ENCODE data around the gene C1QTNF1.
"Not testable (repeated sequence)": the region's sequence is repeated elsewhere in the genome, so short reads cannot be mapped to it uniquely, and the experiment has no call there.

The C1QTNF1 gene

GRCh38 chr17:79005063-79005861 is 18.7 kb upstream of the C1QTNF1 start:
- in situ Hi-C loops (cut with MboI; ENCODE audit: low sequenced_read_pairs), result no loop called here

- in situ Hi-C loops (cut with MboI; ENCODE audit: low sequenced_read_pairs), result no loop called here
These were observed 17.9 kb upstream of the C1QTNF1 start for GRCh38 chr17:79006046-79006445.

- in situ Hi-C loops (cut with MboI; ENCODE audit: low sequenced_read_pairs), result no loop called here
These were observed 17.0 kb upstream of the C1QTNF1 start for GRCh38 chr17:79006794-79007503.

DNA sequence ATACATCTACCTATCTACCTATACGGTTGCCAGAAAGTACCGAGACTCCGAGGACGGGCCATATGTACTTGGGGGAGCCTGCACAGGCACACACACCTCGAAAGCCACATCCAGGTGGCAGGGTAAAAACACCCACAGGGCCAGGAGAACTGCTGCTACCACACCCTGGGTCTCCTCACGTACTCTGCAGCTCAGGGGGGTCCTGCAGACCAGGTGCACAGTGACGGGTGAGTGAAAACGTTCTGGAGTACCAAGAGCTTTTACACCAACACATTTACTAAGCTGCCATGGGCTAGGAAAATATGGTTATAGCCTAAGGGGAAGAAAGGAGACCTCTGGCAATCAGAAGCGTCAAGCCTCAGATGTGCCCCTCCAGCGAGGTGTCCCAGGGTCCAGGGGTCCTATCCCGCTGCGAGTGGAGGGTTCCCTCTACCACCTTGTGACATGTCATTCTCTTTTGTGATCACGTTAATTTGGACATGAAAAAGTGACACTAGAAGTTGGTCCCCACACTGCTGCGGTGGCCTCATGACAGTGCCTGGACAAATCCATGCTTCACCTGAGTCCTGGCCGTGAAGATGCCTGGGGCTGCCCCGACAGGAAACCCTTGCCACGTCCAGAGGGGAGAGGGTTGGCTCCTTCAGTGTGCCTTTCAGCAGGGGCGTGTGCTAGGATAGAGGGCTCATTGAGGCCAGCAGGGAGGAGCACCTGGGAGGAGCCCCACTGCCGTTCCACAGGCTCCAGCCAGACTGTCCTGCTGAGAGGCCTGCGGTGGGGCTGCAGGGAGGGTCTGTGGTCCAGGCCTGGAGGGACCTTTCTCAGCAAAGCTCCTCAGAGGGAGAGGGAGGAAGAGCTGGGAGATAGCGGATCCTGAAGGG is 16.2 kb upstream of the C1QTNF1 start:
- in situ Hi-C loops (cut with MboI; ENCODE audit: low sequenced_read_pairs), result no loop called here

DNA sequence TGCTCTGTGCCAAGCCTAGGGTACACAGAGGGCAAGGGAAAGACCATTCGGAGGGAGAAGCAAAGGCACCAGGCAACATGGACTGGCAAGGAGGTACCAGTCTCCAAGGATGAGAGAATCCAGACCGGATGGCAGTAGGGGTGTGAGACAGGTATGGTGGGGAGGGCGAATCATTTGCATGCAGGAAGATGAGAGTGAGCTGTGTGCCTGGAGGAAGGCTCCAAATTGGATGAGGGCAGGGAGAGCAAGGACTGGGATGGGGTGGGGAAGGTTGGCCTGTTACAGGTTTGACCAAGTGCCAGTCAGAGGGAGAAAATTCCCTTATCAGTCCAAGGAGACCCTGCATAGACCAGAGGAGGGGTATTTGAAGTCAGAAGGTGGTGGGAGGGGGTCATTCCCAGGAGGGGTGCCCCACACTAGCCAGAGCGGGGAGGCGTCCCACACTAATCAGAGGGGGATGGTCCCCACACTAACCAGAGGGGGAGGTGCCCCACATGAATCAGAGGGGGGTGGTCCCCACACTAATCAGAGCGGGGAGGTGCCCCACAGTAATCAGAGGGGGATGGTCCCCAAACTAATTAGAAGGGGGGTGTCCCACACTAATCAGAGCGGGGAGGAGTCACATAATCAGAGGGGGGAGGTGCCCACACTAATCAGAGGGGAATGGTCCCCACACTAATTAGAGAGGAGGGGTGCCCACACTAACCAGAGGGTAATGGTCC is 15.1 kb upstream of the C1QTNF1 start:
- in situ Hi-C loops (cut with MboI; ENCODE audit: low sequenced_read_pairs), result no loop called here

DNA sequence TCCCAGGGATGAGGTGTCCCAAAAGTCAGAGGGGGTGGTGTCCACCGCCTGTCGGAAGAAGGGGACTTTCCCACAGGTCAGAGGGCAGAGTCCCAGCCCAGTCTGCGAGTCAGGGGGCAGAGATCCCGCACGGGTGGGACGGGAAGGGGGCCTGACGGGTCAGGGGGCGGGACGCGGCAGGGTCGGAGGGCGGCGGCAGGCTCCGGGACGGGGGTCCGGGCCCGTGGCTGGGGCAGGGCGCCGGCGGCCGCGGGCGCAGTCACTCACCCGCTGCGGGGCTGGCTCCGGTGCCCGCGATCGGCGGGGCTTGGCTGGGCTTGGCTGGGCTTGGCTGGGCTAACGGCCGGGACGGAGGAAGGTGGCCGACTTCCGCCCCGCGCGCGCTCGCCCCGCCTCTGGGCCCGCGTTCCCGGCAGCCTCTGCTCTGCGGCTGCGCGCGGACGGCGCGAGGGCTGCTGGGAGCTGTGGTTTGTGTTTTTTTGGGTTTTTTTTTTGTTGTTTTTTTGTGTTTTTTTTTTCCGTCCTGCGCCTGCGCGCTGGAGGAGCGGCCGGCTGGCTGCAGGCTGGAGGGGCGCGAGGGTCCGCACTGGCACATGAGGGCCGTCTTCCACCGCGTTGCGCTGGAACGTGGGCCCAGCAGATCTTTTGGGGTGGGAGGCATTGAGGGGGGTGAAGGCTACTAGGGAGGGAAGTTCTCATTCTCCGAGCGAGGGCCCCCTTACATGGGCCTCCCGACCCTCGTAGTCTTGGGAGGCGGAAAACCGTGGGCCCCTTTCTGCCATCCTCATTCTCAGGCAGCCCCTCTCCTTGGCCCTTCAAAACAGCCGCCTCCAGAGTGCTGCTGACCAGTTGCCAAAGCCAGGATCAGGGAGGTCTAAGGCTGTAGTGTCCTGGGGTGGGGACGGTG is 14.3 kb upstream of the C1QTNF1 start, which contains the start of gene CANT1:
TSS of gene CANT1 (minus strand) at position 368 of the 907 bp plus-strand sequence. CDS start 12,142 bp downstream, outside the sequence.
- in situ Hi-C loops (cut with MboI; ENCODE audit: low sequenced_read_pairs), result no loop called here

- in situ Hi-C loops (cut with MboI; ENCODE audit: low sequenced_read_pairs), result no loop called here
These were observed 13.7 kb upstream of the C1QTNF1 start for GRCh38 chr17:79010304-79010646.

DNA sequence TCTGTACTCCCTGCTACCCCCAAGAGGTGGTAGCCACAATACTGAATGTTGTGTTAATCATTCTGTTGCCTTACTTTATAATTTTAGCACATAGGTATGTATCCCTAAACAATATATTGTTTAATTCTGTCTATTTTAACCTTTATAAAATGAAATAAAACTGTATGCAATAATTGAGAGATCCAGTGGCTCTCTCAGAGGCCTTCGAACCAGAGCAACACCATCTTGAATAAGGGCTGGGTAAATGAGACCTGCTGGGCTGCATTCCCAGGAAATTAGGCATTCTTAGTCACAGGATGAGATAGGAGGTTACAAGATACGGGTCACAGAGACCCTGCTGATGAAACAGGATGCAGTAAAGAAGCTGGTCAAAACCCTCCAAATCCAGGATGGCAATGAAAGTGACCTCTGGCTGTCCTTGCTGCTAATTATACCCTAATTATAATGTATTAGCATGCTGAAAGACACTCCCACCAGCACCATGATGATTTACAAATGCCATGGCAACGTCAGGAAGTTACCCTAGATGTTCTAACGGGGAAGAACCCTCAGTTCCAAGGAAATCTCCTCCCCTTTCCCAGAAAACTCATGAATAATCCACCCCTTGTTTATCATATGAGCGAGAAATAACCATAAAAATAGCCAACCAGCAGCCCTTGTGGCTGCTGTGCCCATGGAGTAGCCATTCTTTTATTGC is 12.4 kb upstream of the C1QTNF1 start:
- in situ Hi-C loops (cut with MboI; ENCODE audit: low sequenced_read_pairs), result no loop called here

- in situ Hi-C loops (cut with MboI; ENCODE audit: low sequenced_read_pairs), result no loop called here
These were observed 11.3 kb upstream of the C1QTNF1 start for GRCh38 chr17:79012563-79013134.

DNA sequence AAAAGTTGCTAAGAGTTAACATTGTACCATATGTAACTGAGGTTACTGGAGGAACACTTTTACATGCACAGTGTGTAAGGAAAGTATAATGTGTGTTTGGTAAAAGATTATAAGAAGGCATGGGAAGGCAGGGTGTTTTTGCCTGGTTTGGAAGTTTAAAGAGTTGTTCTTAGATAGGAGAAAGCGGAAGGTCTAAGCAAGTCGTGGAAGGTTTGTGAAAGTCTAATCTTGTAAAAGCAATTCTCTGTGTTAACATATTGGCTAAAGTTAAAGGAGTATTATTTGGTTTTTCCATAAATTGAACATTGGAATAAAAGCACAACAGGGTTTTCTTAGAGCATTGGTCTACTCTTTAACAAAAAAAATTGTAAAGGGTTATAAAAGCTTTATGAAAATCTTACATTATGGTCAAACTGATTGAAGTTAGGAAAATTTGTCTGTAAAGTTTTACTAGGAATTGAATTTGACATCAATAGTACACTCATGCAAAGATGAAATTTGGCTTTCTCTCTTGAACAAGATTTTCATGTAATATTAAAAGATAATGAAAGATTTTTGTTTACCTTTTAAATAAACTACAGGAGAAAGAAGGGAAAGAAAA is 9.7 kb upstream of the C1QTNF1 start:
- in situ Hi-C loops (cut with MboI; ENCODE audit: low sequenced_read_pairs), result no loop called here

GRCh38 chr17:79017546-79018369 is 6.2 kb upstream of the C1QTNF1 start:
- in situ Hi-C loops (cut with MboI; ENCODE audit: low sequenced_read_pairs), result no loop called here

DNA sequence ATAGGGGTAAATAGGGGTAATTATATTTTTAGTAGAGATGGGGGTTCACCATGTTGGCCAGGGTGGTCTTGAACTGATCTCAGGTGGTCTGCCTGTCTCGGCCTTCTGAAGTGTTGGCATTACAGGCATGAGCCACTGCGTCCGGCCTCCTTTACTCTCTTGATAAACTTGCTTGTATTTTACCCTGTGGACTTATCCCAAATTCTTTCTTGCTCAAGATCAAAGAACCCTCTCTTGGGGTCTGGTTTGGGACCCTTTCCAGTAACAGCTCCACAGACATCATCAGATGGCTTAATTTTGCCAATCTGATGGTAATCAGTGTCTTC is 5.6 kb upstream of the C1QTNF1 start:
- in situ Hi-C loops (cut with MboI; ENCODE audit: low sequenced_read_pairs), result no loop called here

DNA sequence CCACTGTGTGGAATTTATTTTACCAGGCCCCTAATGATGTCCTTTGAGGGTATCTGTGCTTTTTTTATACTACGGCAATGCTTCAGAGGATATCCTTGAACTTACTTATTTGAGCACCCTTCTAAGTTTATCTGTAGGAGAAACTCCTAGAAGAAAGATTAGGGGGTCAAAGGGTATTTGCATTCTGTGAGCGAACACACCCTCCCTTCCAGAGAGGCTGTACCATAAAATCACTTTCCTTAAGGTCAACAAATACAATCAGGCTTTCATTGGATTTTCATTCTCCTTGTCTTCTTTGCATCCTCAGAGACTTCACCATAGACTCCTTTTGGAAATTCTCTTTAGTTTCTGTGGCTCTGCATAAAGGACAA is 4.7 kb upstream of the C1QTNF1 start:
- in situ Hi-C loops (cut with MboI; ENCODE audit: low sequenced_read_pairs), result no loop called here

- in situ Hi-C loops (cut with MboI; ENCODE audit: low sequenced_read_pairs), result no loop called here
These were observed 4.1 kb upstream of the C1QTNF1 start for GRCh38 chr17:79019632-79020584.

GRCh38 chr17:79020631-79021301 is 3.2 kb upstream of the C1QTNF1 start:
- in situ Hi-C loops (cut with MboI; ENCODE audit: low sequenced_read_pairs), result no loop called here

DNA sequence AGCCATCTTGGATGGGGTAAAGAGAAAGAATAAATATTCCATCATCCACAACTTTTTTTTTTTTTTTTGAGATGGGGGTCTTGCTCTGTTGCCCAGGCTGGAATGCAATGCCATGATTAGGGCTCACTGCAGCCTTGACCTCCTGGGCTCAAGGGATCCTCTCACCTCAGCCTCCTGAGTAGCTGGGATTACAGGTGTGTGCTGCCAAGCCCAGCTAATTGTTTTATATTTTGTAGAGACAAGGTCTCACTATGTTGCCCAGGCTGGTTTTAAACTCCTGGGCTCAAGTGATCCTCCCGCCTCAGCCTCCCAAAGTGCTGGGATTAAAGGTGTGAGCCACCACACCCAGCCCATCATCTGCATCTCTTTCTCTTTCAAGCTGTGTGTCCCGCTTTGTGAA is 2.0 kb upstream of the C1QTNF1 start:
- in situ Hi-C loops (cut with MboI; ENCODE audit: low sequenced_read_pairs), result not testable (repeated sequence)
